GM12873 (cell line): Measurements from ENCODE around the gene PPEF2.

ENCODE experiments used
- TF ChIP-seq, protein P1 (sequence below): IDR thresholded peaks from 2 replicates; pipeline ENCODE4 v1.5.1; 2012; ENCODE audit warnings: low read depth, mild to moderate bottlenecking, moderate library complexity, low read length, control low read depth; ENCODE audit not compliant: insufficient read depth; ENCODE audit errors: missing control alignments

Gene PPEF2

DNA sequence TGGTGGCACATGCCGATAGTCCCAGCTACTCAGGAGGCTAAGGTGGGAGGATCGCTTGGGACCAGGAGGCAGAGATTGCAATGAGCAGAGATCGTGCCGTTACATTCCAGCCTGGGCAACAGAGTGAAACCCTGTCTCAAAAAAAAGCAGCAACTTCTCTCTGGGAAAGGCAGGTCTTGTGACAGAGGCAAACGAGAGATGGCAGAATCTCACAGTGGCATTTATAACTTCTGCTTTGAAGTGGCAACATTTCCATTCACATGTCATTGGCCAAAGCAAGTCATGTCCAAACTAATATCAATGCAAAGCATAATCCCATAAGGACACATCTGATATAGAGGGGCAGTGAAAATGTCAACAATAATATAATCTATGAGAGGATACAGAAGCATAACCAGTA, 79.8 kb downstream of the PPEF2 start:
- TF ChIP-seq, protein P1, sequence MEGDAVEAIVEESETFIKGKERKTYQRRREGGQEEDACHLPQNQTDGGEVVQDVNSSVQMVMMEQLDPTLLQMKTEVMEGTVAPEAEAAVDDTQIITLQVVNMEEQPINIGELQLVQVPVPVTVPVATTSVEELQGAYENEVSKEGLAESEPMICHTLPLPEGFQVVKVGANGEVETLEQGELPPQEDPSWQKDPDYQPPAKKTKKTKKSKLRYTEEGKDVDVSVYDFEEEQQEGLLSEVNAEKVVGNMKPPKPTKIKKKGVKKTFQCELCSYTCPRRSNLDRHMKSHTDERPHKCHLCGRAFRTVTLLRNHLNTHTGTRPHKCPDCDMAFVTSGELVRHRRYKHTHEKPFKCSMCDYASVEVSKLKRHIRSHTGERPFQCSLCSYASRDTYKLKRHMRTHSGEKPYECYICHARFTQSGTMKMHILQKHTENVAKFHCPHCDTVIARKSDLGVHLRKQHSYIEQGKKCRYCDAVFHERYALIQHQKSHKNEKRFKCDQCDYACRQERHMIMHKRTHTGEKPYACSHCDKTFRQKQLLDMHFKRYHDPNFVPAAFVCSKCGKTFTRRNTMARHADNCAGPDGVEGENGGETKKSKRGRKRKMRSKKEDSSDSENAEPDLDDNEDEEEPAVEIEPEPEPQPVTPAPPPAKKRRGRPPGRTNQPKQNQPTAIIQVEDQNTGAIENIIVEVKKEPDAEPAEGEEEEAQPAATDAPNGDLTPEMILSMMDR: no peak

DNA sequence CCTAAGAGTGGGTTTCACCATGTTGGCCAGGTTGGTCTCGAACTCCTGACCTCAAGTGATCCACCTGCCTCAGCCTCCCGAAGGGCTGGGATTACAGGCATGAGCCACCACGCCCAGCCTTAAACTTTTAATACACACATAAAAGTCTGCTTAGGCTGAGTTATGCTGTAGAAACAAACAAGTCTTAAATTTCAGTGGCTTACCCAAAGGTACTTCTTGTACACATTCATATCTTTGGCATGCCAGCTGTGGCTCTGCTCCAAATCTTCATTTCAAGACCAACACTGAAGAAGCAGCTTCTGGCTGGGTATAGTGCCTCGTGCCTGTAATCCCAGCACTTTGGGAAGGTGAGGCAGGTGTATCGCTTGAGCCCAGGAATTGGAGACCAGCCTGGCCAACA, 80.3 kb downstream of the PPEF2 start:
- TF ChIP-seq, protein P1: no peak

DNA sequence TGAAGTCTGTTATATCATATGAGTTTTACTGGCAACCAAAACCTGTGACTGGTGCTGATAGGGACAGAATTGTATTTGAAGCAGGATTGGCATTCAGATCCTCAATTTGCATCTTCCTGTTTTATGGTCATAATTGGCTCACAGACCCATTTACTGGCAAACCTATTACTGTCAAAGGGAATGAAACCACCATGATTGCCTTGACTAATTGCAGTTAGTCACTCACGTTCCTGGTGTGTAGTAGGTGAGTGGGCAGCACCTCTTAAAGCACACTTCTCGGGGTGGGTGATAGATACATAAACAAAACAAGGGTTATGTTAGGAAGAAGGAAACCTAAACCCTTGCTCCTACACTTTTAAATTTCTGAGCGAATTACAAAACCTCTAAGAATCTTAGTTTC, 81.0 kb downstream of the PPEF2 start:
- TF ChIP-seq, protein P1: no peak

DNA sequence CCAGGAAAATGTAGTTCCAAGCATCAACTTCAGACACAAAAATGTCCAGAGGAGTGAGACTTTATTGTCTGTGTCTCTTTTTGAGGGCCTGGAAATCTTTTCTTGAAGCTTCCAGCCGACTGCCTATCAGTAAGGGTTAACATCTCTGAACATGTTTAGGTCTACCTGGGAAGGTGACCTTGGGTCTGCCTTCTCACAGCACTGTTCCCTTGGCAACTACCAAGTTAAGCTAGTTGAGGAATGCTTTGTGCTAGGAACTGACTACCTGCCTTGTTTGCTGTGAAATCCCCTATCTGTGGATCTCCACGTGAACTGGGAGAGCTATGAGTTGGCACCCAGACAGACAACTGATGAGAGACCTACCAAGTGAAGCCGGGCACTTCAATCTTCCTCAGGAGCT, 81.6 kb downstream of the PPEF2 start:
- TF ChIP-seq, protein P1: no peak

DNA sequence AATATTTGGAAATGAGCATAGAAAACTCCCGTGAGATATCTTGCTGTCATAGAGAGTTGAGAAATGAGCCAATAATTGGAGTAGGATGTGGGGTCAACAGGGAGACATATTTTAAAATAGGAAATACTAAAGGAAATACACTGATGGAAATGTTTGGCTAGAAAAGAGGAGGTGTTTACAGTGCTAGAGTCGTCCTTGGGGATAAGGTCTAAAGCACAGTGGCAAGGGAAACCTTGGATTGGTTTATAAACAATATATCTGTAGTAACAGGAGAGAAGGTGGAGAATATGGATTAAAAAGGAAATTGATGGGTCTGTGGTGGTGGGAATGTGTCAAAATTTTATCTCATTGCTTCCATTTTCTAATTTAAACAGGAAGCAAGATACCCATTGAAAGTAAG, 82.1 kb downstream of the PPEF2 start:
- TF ChIP-seq, protein P1: no peak

DNA sequence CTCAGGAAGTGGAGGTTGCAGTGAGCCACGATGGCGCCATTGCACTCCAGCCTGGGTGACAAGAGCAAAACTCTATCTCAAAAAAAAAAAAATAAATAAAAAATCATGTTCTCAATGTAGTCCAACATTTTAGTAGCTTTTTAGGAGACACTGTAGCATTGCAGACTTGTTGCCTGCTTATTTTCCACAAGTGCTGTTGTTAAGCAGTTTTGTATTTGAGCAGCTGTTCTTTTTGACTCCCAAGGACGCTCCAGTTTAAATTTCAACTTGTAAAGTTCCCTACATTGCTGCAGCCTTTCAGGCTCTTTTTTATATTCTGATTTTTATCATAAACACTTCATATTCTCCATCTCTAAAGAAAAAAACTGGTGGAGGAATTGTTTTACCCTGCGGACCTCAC, 83.1 kb downstream of the PPEF2 start:
- TF ChIP-seq, protein P1: no peak

DNA sequence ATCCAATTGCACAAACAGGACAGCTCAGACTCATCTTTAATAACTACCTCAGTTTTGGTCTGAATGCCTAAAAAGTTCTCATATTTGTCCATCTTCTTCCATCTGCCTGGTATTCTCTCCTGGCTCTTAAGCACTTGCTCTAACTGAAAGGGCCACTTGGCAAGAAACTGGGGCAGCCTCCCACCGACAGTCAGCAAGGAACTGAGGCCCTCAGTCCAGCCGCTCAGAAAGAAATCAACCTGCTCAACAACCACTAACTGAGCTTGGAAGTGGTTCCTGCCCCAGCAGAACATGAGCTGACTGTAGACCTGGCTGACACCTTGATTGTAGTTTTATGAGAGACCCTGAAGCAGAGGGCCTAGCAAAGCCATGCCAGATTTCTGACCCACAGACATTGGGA, 84.4 kb downstream of the PPEF2 start:
- TF ChIP-seq, protein P1: no peak
